SU-DHL-6 (cell line): ENCODE measurements around the gene CGB7.

Experiments
- CTCF ChIP-seq: fragments of 200-600 bp; sonication (generic); IDR thresholded peaks from one replicate; pipeline ENCODE4 v1.5.1; 2017; ENCODE audit warnings: antibody characterized with exemption, mild to moderate bottlenecking, low read length, moderate library complexity; ENCODE audit not compliant: insufficient read depth, poor library complexity, severe bottlenecking
- EZH2phosphoT487 ChIP-seq: fragments of 200-600 bp; sonication (generic), shearing (Covaris generic); conservative IDR thresholded peaks from 2 replicates; pipeline ENCODE4 v1.6.1; 2018; ENCODE audit warnings: mild to moderate bottlenecking, antibody characterized with exemption, low read length, moderate library complexity, mixed read lengths

DNA sequence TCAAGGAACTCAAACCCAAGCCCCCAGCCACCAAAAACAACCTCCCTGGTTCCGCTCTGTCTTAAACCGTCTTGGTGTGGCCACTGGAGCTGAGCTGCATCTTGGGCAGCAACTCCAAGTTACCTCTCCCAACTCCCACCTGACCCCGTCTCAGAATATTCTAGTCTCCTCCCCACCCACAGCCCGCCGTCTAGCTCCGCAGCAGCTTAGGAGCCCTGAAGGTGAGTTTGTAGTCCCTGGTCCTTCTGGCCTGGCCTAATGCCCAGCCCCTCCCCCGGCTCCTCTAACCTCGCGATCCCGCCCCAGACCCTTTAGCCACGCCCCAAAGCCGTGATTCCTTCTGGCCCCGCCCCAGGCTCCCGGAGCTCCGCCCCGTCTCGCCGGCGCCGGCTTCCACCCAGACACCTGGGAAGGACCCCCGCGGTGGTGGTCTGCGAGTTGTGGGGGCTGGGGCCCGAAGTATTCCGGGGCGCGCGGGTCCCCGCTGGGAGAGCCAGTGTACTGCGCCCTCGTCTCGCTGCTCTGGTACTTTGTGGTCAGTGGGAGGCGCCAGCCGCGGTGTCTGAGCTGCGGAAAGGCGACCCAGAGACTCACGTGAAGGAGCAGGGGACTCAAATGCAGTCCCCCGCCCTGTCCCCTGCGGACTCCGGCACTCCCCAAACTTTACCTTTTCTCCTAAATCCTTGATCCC, 38.2 kb downstream of the CGB7 start:
- no peak for TF ChIP-seq EZH2phosphoT487
- TF ChIP-seq CTCF: no peak
